Uterus (tissue), 4 donors: ENCODE measurements around the gene KIAA0825. TPM values are rescaled to one million over a fixed set of nuclear protein-coding genes. Genes with fewer than 3 reads are reported as not detected.
"Not testable (repeated sequence)": the region's sequence is repeated elsewhere in the genome, so short reads cannot be mapped to it uniquely, and the experiment has no call there.

Experiments used
- DNase-seq, 2 donors: peaks; one replicate each; pipeline ENCODE4 v3.0.0-alpha.2; 2019 to 2020
- H3K27ac ChIP-seq, 2 donors: fragments of 200-600 bp; sonication (generic); 1 replicate in 1 of 2; 2 replicates in 1 of 2; pipeline ENCODE4 v1.5.1; 2016 to 2018
- H3K27me3 ChIP-seq, 2 donors: fragments of 200-600 bp; sonication (generic); one replicate each; pipeline ENCODE4 v1.5.1; 2018 to 2019; ENCODE audit warnings: control low read depth in 1 of 2
- H3K36me3 ChIP-seq, 2 donors: fragments of 200-600 bp; sonication (generic); one replicate each; pipeline ENCODE4 v1.5.1; 2019; ENCODE audit warnings: control low read depth in 1 of 2
- H3K4me1 ChIP-seq, 2 donors: fragments of 200-600 bp; sonication (generic); one replicate each; pipeline ENCODE4 v1.5.1; 2018 to 2019; ENCODE audit warnings: control low read depth in 1 of 2
- H3K4me3 ChIP-seq, 2 donors: fragments of 200-600 bp; sonication (generic); 1 replicate in 1 of 2; 2 replicates in 1 of 2; pipeline ENCODE4 v1.5.1; 2018 to 2019; ENCODE audit warnings: mild to moderate bottlenecking in 1 of 2
- H3K9me3 ChIP-seq, 2 donors: fragments of 200-600 bp; sonication (generic); one replicate each; pipeline ENCODE4 v1.5.1; 2019; ENCODE audit warnings: control low read depth in 1 of 2
- CTCF ChIP-seq, 4 experiments: fragments of 200-600 bp in 2 of 4; fragments of 450-650 bp in 2 of 4; sonication (generic) in 2 of 4; IDR thresholded peaks; one replicate each; pipeline ENCODE4 v1.5.1; 2016 to 2019; ENCODE audit warnings: antibody characterized with exemption in 4 of 4, mild to moderate bottlenecking in 2 of 4, moderate library complexity in 1 of 4
- POLR2A ChIP-seq, 2 donors: fragments of 450-650 bp; IDR thresholded peaks; one replicate each; pipeline ENCODE4 v1.6.1; 2016; ENCODE audit warnings: antibody characterized with exemption in 2 of 2, mild to moderate bottlenecking in 1 of 2, moderate library complexity in 1 of 2
- intact Hi-C: fragments of 100-400 bp; cut with DNase I; formaldehyde crosslinking; loops from one replicate; pipeline ENCODE4 v1.15.1; 2023; ENCODE audit warnings: low total_unique reads
- total RNA-seq, 4 donors: library from RNA; depleted of rRNA in 3 of 4; stranded (reverse); fragments of >200 nt in 3 of 4; gene quantifications; one replicate each; pipeline versions ENCODE4 v1.1.0 to v1.2.4, GENCODE V29; 2014 to 2023
- donor health status: DM: yes; HTN: yes; CAD: no.

The KIAA0825 gene
- total RNA-seq, 4 donors from 2014 or later = 1.5 to 34.6 (median 4.5) TPM

DNA sequence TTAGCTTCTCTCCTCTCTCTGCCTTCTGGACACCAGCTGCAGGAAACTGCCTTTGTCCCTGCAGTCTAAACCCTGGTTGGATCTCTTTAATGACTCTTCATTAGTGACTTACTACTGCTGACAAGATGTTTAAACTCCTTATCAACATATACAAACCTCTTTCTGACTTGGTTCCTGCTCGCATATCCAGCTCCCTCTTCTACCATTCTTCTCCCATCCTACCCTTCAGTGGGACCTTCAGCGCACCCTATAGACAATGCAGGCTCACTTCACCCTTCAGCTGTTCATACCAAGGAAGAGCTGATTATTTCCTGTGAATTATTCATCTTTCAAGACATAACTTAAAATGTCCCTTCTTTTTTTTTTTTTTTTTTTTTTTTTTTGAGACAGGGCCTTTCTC lies 436.5 kb downstream of the KIAA0825 start:
- H3K9me3 ChIP-seq = no peaks in the 10 kb centered on the region
- no peak for DNase-seq
- H3K27ac ChIP-seq = no peak overlapping the region
- no peak overlapping the region for H3K4me3 ChIP-seq
- H3K27me3 ChIP-seq = no peaks in the 10 kb centered on the region
- H3K36me3 ChIP-seq = no peaks in the 10 kb centered on the region
- H3K4me1 ChIP-seq = no peaks in the 10 kb centered on the region
- intact Hi-C loops = no loop called here
- TF ChIP-seq CTCF (IDR thresholded peaks at IDR 0.05) (no peak), POLR2A (IDR thresholded peaks at IDR 0.05) (no peak)

- no peaks in the 10 kb centered on the region for H3K27me3 ChIP-seq
- no peaks in the 10 kb centered on the region for H3K9me3 ChIP-seq
- intact Hi-C loops = no loop called here
- no peak for TF ChIP-seq CTCF (IDR thresholded peaks at IDR 0.05)
- TF ChIP-seq POLR2A (IDR thresholded peaks at IDR 0.05) = no peak
- H3K36me3 ChIP-seq = no peaks in the 10 kb centered on the region
- no peaks in the 10 kb centered on the region for H3K4me1 ChIP-seq
- H3K4me3 ChIP-seq = no peak overlapping the region
- no peak overlapping the region for H3K27ac ChIP-seq
- no peak for DNase-seq
These were observed 437.6 kb downstream of the KIAA0825 start for GRCh38 chr5:94180761-94181160.

DNA sequence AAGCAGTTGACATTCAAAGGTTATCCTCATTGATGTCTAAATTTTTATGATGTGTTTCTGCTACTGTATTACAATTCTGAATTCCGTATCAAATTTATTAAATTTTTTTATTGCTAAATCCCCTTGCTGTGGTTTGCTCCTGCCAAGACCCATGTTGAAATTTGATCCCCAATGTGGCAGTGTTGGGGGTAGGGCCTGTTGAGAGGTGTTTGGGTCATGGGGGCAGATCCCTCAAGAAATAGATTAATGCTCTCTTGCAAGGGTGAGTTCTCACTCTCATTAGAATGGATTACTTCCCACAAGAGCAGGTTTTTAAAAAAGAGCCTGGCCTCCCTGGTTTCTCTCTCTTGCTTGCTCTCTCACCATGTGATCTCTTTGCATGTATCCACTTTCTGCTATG lies 442.5 kb downstream of the KIAA0825 start:
- DNase-seq = no peak
- H3K27ac ChIP-seq = no peak overlapping the region

DNA sequence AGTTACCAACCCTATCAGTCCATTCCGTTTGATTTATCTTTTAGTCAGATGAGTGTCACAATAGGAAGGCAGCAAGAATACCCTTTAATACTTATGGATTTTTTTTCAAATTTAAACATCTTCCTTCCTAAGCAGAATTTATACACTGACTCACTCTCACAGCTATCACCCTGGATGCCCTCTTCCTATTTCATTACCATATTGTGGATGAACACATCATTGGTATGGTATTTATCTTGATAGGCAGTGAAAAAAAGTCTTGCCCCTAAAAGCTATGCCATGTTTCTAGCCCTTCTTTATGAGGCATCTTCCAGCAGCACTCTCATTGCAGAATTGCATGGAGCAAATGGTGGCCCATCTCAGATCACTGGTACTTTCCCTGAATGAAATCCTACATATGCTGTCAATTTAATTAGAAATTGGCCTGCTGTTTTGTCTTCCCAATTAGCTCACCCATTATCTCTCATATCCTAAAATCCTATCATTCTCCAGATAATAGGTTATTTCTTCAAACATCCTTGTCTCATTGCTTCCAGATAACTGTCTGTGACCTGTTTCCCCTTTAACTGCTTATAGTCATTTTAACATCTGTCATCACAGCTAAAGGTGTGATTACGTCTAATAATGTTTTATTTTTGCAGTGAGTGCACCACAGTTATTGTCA lies 443.5 kb downstream of the KIAA0825 start:
- Histone ChIP-seq H3K9me3 (no peaks in the 10 kb centered on the region), H3K36me3 (no peaks in the 10 kb centered on the region), H3K4me1 (no peaks in the 10 kb centered on the region), H3K27ac (no peak overlapping the region), H3K27me3 (no peaks in the 10 kb centered on the region), H3K4me3 (no peak overlapping the region)
- intact Hi-C loops = no loop called here
- TF ChIP-seq CTCF (IDR thresholded peaks at IDR 0.05) = no peak
- TF ChIP-seq POLR2A (IDR thresholded peaks at IDR 0.05) = no peak
- DNase-seq = no peak

More for the DNA sequence above, 442.5 kb downstream of the KIAA0825 start:
- Histone ChIP-seq H3K4me3 (no peak overlapping the region), H3K9me3 (no peaks in the 10 kb centered on the region), H3K36me3 (no peaks in the 10 kb centered on the region), H3K27me3 (no peaks in the 10 kb centered on the region), H3K4me1 (no peaks in the 10 kb centered on the region)
- TF ChIP-seq POLR2A (IDR thresholded peaks at IDR 0.05) (no peak), CTCF (IDR thresholded peaks at IDR 0.05) (no peak)
- intact Hi-C loops = no loop called here

- Histone ChIP-seq H3K9me3 (no peaks in the 10 kb centered on the region), H3K4me3 (no peak overlapping the region), H3K4me1 (no peaks in the 10 kb centered on the region), H3K27ac (no peak overlapping the region), H3K27me3 (no peaks in the 10 kb centered on the region), H3K36me3 (no peaks in the 10 kb centered on the region)
- intact Hi-C loops = no loop called here
- no peak for DNase-seq
- TF ChIP-seq POLR2A (IDR thresholded peaks at IDR 0.05) (no peak), CTCF (IDR thresholded peaks at IDR 0.05) (no peak)
These were observed 445.3 kb downstream of the KIAA0825 start for GRCh38 chr5:94173100-94173499.

- DNase-seq, H3K27ac ChIP-seq, intact Hi-C loops, H3K36me3 ChIP-seq, H3K9me3 ChIP-seq, H3K4me1 ChIP-seq, H3K27me3 ChIP-seq, H3K4me3 ChIP-seq: not testable (repeated sequence)
These were observed 447.3 kb downstream of the KIAA0825 start for GRCh38 chr5:94171070-94171469.

- H3K4me3 ChIP-seq, H3K4me1 ChIP-seq, DNase-seq, H3K36me3 ChIP-seq, H3K27me3 ChIP-seq, intact Hi-C loops, H3K27ac ChIP-seq, H3K9me3 ChIP-seq: not testable (repeated sequence)
These were observed 448.2 kb downstream of the KIAA0825 start for GRCh38 chr5:94170158-94170557.
